HEK293T (cell line): Measurements from ENCODE around the gene PTPRM.

Experiments used
- CTCF ChIA-PET: fragments of 350-600 bp; formaldehyde crosslinking; extraction: SDS; loops from one replicate; lab custom pipeline; 2021; ENCODE audit warnings: antibody characterized with exemption, inconsistent platforms; lab: Yijun Ruan, JAX
- POLR2A ChIA-PET: fragments of 350-600 bp; formaldehyde crosslinking; extraction: SDS; loops from one replicate; lab custom pipeline; 2020; ENCODE audit warnings: antibody characterized with exemption, inconsistent platforms; lab: Yijun Ruan, JAX
- DNase-seq: peaks from one replicate; pipeline ENCODE4 v3.0.0; 2012; ENCODE audit warnings: mixed read lengths; ENCODE audit errors: extremely low spot score
- ARNT ChIP-seq: fragments of 450-650 bp; IDR thresholded peaks from 2 replicates; pipeline ENCODE4 v1.6.1; 2017; ENCODE audit warnings: mild to moderate bottlenecking
- BHLHE40 ChIP-seq: fragments of 450-650 bp; IDR thresholded peaks from 2 replicates; pipeline ENCODE4 v1.6.1; 2016; ENCODE audit warnings: mild to moderate bottlenecking, moderate library complexity, borderline replicate concordance
- CTBP1 ChIP-seq: fragments of 450-650 bp; IDR thresholded peaks from 2 replicates; pipeline ENCODE4 v1.6.1; 2016; ENCODE audit warnings: borderline replicate concordance
- ELF4 ChIP-seq: fragments of 450-650 bp; IDR thresholded peaks from 2 replicates; pipeline ENCODE4 v1.6.1; 2017; ENCODE audit warnings: antibody characterized with exemption
- FOXA1 ChIP-seq: fragments of 450-650 bp; IDR thresholded peaks from 2 replicates; pipeline ENCODE4 v1.6.1; 2016; ENCODE audit warnings: mild to moderate bottlenecking
- FOXK2 ChIP-seq: fragments of 450-650 bp; IDR thresholded peaks from 2 replicates; pipeline ENCODE4 v1.6.1; 2016; ENCODE audit warnings: mild to moderate bottlenecking
- FOXM1 ChIP-seq: fragments of 450-650 bp; IDR thresholded peaks from 2 replicates; pipeline ENCODE4 v1.6.1; 2017; ENCODE audit warnings: mild to moderate bottlenecking, borderline replicate concordance
- HDGF ChIP-seq: fragments of 450-650 bp; IDR thresholded peaks from 2 replicates; pipeline ENCODE4 v1.6.1; 2017; ENCODE audit warnings: antibody characterized with exemption, borderline replicate concordance
- L3MBTL2 ChIP-seq: fragments of 450-650 bp; conservative IDR thresholded peaks from 2 replicates; pipeline ENCODE4 v1.6.1; 2016; ENCODE audit warnings: mild to moderate bottlenecking
- LEF1 ChIP-seq: fragments of 450-650 bp; IDR thresholded peaks from 2 replicates; pipeline ENCODE4 v1.6.1; 2017; ENCODE audit warnings: mild to moderate bottlenecking, borderline replicate concordance
- NFRKB ChIP-seq: fragments of 450-650 bp; IDR thresholded peaks from 2 replicates; pipeline ENCODE4 v1.6.1; 2016; ENCODE audit warnings: mild to moderate bottlenecking, moderate library complexity
- PKNOX1 ChIP-seq: fragments of 450-650 bp; IDR thresholded peaks from 2 replicates; pipeline ENCODE4 v1.6.1; 2016
- SP1 ChIP-seq: fragments of 450-650 bp; IDR thresholded peaks from 2 replicates; pipeline ENCODE4 v1.6.1; 2017
- SUZ12 ChIP-seq: fragments of 450-650 bp; IDR thresholded peaks from 2 replicates; pipeline ENCODE4 v1.6.1; 2016; ENCODE audit warnings: mild to moderate bottlenecking
- TARDBP ChIP-seq: fragments of 450-650 bp; IDR thresholded peaks from 2 replicates; pipeline ENCODE4 v1.6.1; 2016
- ZNF384 ChIP-seq: fragments of 450-650 bp; IDR thresholded peaks from 2 replicates; pipeline ENCODE4 v1.6.1; 2016

PTPRM gene

GRCh38 chr18:8299054-8299980 is 732.2 kb downstream of the PTPRM start:
- CTCF ChIA-PET = no interaction called here
- no peak for DNase-seq
- POLR2A ChIA-PET = no interaction called here
- TF ChIP-seq TARDBP (no peak), SUZ12 (no peak), FOXM1 (no peak), ARNT (no peak), PKNOX1 (no peak), LEF1 (no peak), SP1 (no peak), BHLHE40 (no peak), L3MBTL2 (no peak), NFRKB (no peak), FOXK2 (no peak), HDGF (no peak), CTBP1 (no peak), ZNF384 (no peak), FOXA1 (no peak), ELF4 (no peak)

GRCh38 chr18:8300751-8301410 is 733.8 kb downstream of the PTPRM start:
- TF ChIP-seq ELF4 (no peak), LEF1 (no peak), FOXA1 (no peak), TARDBP (no peak), HDGF (no peak), PKNOX1 (no peak), FOXM1 (no peak), NFRKB (no peak), SP1 (no peak), BHLHE40 (no peak), ARNT (no peak), ZNF384 (no peak), CTBP1 (no peak), FOXK2 (no peak), L3MBTL2 (no peak)

GRCh38 chr18:8301427-8302172 is 734.5 kb downstream of the PTPRM start:
- TF ChIP-seq FOXA1 (no peak), SUZ12 (no peak)
- ChIA-PET POLR2A (no interaction called here), CTCF (no interaction called here)
- DNase-seq = no peak

More at GRCh38 chr18:8300751-8301410, 733.8 kb downstream of the PTPRM start:
- ChIA-PET POLR2A (no interaction called here), CTCF (no interaction called here)
- DNase-seq = no peak

- ChIA-PET CTCF (no interaction called here), POLR2A (no interaction called here)
- no peak for TF ChIP-seq CTBP1
- TF ChIP-seq FOXM1 = no peak
- TF ChIP-seq FOXA1 = no peak
- TF ChIP-seq L3MBTL2 = no peak
- TF ChIP-seq ARNT = no peak
- no peak for TF ChIP-seq BHLHE40
- TF ChIP-seq FOXK2 = no peak
- no peak for TF ChIP-seq SP1
- no peak for TF ChIP-seq ELF4
- no peak for TF ChIP-seq ZNF384
- no peak for TF ChIP-seq HDGF
- no peak for TF ChIP-seq LEF1
- TF ChIP-seq TARDBP = no peak
- no peak for TF ChIP-seq NFRKB
- DNase-seq = no peak
Observed at GRCh38 chr18:8303151-8303755, 736.1 kb downstream of the PTPRM start.

- TF ChIP-seq ARNT (no peak), PKNOX1 (no peak), ELF4 (no peak), SUZ12 (no peak), HDGF (no peak), FOXA1 (no peak), SP1 (no peak), CTBP1 (no peak), NFRKB (no peak), FOXM1 (no peak), TARDBP (no peak), L3MBTL2 (no peak), LEF1 (no peak), FOXK2 (no peak), BHLHE40 (no peak), ZNF384 (no peak)
- ChIA-PET CTCF (no interaction called here), POLR2A (no interaction called here)
- no peak for DNase-seq
Observed at GRCh38 chr18:8307960-8308359, 740.8 kb downstream of the PTPRM start.
